Esophagus squamous epithelium (tissue), 5 donors: ENCODE measurements around the gene DDB1. TPM values are rescaled to one million over a fixed set of nuclear protein-coding genes. Genes with fewer than 3 reads are reported as not detected.

Experiments
- DNase-seq: peaks from one replicate; lab custom pipeline; 2025; lab: John Stamatoyannopoulos, UW
- H3K27ac ChIP-seq, 4 donors: fragments of 200-600 bp; sonication (generic); one replicate each; pipeline ENCODE4 v1.5.1; 2016 to 2019; ENCODE audit warnings: mild to moderate bottlenecking in 1 of 4
- H3K27me3 ChIP-seq, 4 donors: fragments of 200-600 bp; sonication (generic); 1 replicate in 3 of 4; 2 replicates in 1 of 4; pipeline versions ENCODE4 v1.5.1 to v1.6.0; 2017 to 2021; ENCODE audit warnings: antibody characterized with exemption in 1 of 4
- H3K36me3 ChIP-seq, 3 donors: fragments of 200-600 bp; sonication (generic); one replicate each; pipeline ENCODE4 v1.5.1; 2016 to 2019
- H3K4me1 ChIP-seq, 3 donors: fragments of 200-600 bp; sonication (generic); one replicate each; pipeline ENCODE4 v1.5.1; 2017 to 2019
- H3K4me3 ChIP-seq, 4 donors: fragments of 200-600 bp; sonication (generic); 1 replicate in 3 of 4; 2 replicates in 1 of 4; pipeline ENCODE4 v1.5.1; 2016 to 2019; ENCODE audit warnings: mild to moderate bottlenecking in 2 of 4, moderate library complexity in 1 of 4
- H3K9me3 ChIP-seq, 3 donors: fragments of 200-600 bp; sonication (generic); one replicate each; pipeline ENCODE4 v1.5.1; 2016 to 2019
- CTCF ChIP-seq, 6 experiments: fragments of 450-650 bp in 4 of 6; fragments of 200-600 bp in 2 of 6; sonication (generic) in 2 of 6; IDR thresholded peaks; one replicate each; pipeline ENCODE4 v1.5.1; 2016 to 2019; ENCODE audit warnings: antibody characterized with exemption in 6 of 6, mild to moderate bottlenecking in 4 of 6, moderate library complexity in 4 of 6
- POLR2A ChIP-seq, 4 donors: fragments of 450-650 bp; IDR thresholded peaks; one replicate each; pipeline ENCODE4 v1.6.1; 2017; ENCODE audit warnings: antibody characterized with exemption in 4 of 4, mild to moderate bottlenecking in 4 of 4, moderate library complexity in 3 of 4
- WGBS, 2 donors: methylation state at CpG; one replicate each; pipeline ENCODE4 v1.1.5; 2018; 5-methylcytosine and 5-hydroxymethylcytosine counted together
- intact Hi-C: fragments of 100-400 bp; cut with DNase I; formaldehyde crosslinking; loops from one replicate; pipeline ENCODE4 v1.15.0; 2022
- total RNA-seq, 4 donors: library from RNA; depleted of rRNA; stranded (reverse); fragments of >200 nt; gene quantifications; one replicate each; pipeline ENCODE4 v1.1.0, GENCODE V29; 2016
- donor health status: DM: yes; HTN: yes; CAD: no.

DDB1 gene
- total RNA-seq, 4 donors from 2014 or later: 98.9 to 146 (median 127) TPM

DNA sequence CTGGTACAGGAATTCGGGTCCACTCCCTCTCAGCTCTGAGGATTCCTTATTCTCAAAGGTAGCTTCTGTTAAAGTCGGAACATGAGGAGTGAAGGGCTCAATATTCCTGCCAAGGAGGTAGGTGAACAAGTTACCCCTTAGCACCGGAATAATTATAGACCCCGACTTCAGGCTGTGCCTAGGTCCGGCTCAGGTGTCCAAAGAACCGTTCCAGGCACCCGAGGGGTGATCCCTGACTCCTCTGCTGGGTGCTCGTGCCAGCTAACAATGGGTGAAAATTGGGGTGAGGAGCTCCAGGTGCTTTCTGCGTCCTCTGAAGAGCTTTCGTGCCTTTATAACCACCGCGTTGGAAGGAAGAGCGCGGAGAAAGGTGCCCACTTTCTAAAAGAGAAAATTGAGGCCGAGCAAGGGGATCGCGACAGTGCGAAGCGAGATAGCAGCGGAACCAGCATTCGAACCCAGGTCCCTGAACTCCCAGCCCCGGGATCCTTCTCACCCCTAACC, 28.4 kb upstream of the DDB1 start:
- no peak for TF ChIP-seq POLR2A (IDR thresholded peaks at IDR 0.05)
- no peak for TF ChIP-seq CTCF (IDR thresholded peaks at IDR 0.05)
- WGBS, 2 donors: 2 to 4% methylated on average over 7 to 14 of the region's 22 CpGs
- peaks cover 14 to 63% (median 26%) of the 10 kb centered on the region in 3 donors for H3K4me1 ChIP-seq
- H3K27ac ChIP-seq: peak overlapping the region; percentile 91 to 99 (median 98)
- H3K36me3 ChIP-seq: peaks cover 0 to 28% (median 21%) of the 10 kb centered on the region in 3 donors
- DNase-seq: no peak
- no peaks in the 10 kb centered on the region for H3K27me3 ChIP-seq
- H3K4me3 ChIP-seq: peak overlapping the region; percentile 53 to 94 (median 75)
- intact Hi-C loops: no loop called here
- H3K9me3 ChIP-seq: no peaks in the 10 kb centered on the region

DNA sequence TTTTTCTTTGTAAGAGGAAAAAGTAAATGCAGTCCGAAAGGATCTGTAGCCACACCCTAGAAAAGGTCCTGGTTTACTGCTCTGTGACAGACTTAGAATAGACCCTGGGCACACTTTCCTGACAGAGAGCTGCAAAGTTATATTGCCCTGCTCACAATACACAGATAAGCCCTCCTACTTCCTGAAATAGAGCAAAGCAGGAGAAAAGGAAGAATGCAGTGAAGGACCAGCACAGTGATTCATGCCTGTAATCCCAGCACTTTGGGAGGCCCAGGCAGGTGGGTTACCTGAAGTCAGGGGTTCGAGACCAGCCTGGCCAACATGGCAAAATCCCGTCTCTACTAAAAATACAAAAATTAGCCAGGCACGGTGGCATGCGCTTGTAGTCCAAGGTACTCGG, 26.6 kb upstream of the DDB1 start:
- peaks cover 0 to 28% (median 6%) of the 10 kb centered on the region in 3 donors for H3K36me3 ChIP-seq
- intact Hi-C loops: no loop called here
- no peaks in the 10 kb centered on the region for H3K9me3 ChIP-seq
- 47 to 50% methylated on average over 1 of the region's 6 CpGs for WGBS, 2 donors
- DNase-seq: no peak
- H3K27me3 ChIP-seq: no peaks in the 10 kb centered on the region
- no peak for TF ChIP-seq POLR2A (IDR thresholded peaks at IDR 0.05)
- no peak for TF ChIP-seq CTCF (IDR thresholded peaks at IDR 0.05)
- no peak overlapping the region for H3K27ac ChIP-seq
- H3K4me3 ChIP-seq: no peak overlapping the region
- peaks cover 14 to 59% (median 26%) of the 10 kb centered on the region in 3 donors for H3K4me1 ChIP-seq

DNA sequence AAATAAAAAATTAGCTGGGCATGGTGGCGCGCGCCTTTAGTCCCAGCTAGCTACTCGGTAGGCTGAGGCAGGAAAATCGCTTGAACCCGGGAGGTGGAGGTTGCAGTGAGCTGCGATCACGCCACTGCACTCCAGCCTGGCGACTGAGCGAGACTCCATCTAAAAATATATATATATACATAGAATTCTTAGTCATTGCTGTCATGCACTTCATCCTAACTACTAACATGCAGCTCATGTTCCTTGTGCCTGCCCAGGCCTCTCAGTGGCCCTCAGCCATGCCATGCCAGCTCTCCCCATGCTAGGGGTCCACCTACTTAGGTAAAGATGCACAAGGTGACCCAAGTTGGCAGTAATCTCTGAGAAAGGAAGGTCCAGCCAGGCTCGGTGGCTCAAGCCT, 25.7 kb upstream of the DDB1 start:
- TF ChIP-seq POLR2A (IDR thresholded peaks at IDR 0.05) (no peak), CTCF (IDR thresholded peaks at IDR 0.05) (no peak)
- WGBS, 2 donors: 68 to 91% methylated on average over 9 to 10 of the region's 11 CpGs
- no peaks in the 10 kb centered on the region for H3K9me3 ChIP-seq
- H3K36me3 ChIP-seq: peaks cover 0 to 29% (median 0%) of the 10 kb centered on the region in 3 donors
- H3K4me3 ChIP-seq: no peak overlapping the region
- H3K27me3 ChIP-seq: no peaks in the 10 kb centered on the region
- DNase-seq: no peak
- no peak overlapping the region for H3K27ac ChIP-seq
- peaks cover 14 to 54% (median 24%) of the 10 kb centered on the region in 3 donors for H3K4me1 ChIP-seq
- intact Hi-C loops: no loop called here

- TF ChIP-seq POLR2A (IDR thresholded peaks at IDR 0.05): no peak
- no peak for TF ChIP-seq CTCF (IDR thresholded peaks at IDR 0.05)
- Histone ChIP-seq H3K4me1 (peaks cover 8 to 47% (median 17%) of the 10 kb centered on the region in 3 donors), H3K36me3 (peaks cover 0 to 36% (median 0%) of the 10 kb centered on the region in 3 donors), H3K4me3 (no peak overlapping the region), H3K27ac (no peak overlapping the region), H3K27me3 (no peaks in the 10 kb centered on the region), H3K9me3 (no peaks in the 10 kb centered on the region)
- intact Hi-C loops: no loop called here
- no peak for DNase-seq
- WGBS, 2 donors: 71 to 92% methylated on average over 6 of the region's 6 CpGs
These were observed 25.0 kb upstream of the DDB1 start for GRCh38 chr11:61357894-61358239.

GRCh38 chr11:61357233-61357893, 24.5 kb upstream of the DDB1 start:
- intact Hi-C loops: no loop called here
- peaks cover 5 to 43% (median 14%) of the 10 kb centered on the region in 3 donors for H3K4me1 ChIP-seq
- no peak for TF ChIP-seq CTCF (IDR thresholded peaks at IDR 0.05)
- TF ChIP-seq POLR2A (IDR thresholded peaks at IDR 0.05): no peak
- peaks cover 0 to 41% (median 0%) of the 10 kb centered on the region in 3 donors for H3K36me3 ChIP-seq
- 79 to 89% methylated on average over 6 to 8 of the region's 9 CpGs for WGBS, 2 donors
- DNase-seq: no peak
- H3K4me3 ChIP-seq: no peak overlapping the region
- no peaks in the 10 kb centered on the region for H3K9me3 ChIP-seq
- no peaks in the 10 kb centered on the region for H3K27me3 ChIP-seq
- peak overlapping the region in 1 of 4 donors; percentile 2 for H3K27ac ChIP-seq
